ENCODE measurements around the gene ZBTB14. TPM values are rescaled to one million over a fixed set of nuclear protein-coding genes. Genes with fewer than 3 reads are reported as not detected.

The ZBTB14 gene
- total RNA-seq, 1 donor, result 16.3 TPM

DNA sequence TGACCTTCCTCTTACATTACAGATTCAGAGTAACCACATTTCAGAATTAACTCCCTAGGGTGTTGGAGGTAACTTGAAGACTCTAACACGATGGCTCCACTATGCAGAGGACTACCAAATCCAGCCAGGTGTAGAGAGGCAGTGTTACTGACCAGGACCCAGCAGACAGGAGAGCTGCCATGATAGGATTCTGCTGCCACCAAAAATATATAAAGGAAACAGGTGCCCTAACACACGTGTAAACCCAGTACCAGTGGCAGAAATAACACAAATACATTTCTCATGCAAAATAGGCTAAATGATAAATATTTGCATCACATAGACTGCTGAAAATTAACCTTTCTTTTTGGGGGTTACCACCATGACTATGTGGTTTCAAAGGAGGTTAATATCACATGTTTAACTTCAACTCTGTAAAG lies 7.0 kb downstream of the ZBTB14 start:
- no peak for DNase-seq (ENCODE audit: insufficient read length, low spot score, missing footprints)

DNA sequence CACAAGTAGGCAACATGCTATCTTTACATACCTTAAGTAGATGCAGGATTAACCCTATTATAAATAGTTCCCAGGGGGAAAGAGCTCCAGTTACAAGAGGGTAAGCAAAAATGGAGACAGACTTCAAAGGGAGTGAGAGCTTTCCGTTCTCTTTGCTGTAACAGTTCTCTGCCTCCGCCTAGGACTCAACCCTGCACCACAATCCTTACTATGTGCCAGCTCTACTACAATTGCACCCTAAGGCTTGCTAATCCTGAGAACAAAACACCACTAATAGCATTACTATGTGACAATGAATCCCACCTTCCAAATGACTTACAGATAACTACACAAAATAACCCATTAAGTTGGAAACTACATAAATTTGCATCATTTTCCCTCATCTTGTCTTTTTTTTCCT lies 7.7 kb downstream of the ZBTB14 start:
- H3K27ac ChIP-seq (ENCODE audit: low read depth, low read length), result no peak overlapping the region
- DNase-seq (ENCODE audit: insufficient read length, low spot score, missing footprints), result no peak
- peaks cover 2% of the 10 kb centered on the region for H4K20me1 ChIP-seq (ENCODE audit: insufficient read depth, low read length)
- H3K9me3 ChIP-seq (ENCODE audit: low read depth, low read length), result no peaks in the 10 kb centered on the region
- peaks cover 26% of the 10 kb centered on the region for H3K36me3 ChIP-seq (ENCODE audit: insufficient read depth, low read length)
- no peak overlapping the region for H2AFZ ChIP-seq (ENCODE audit: low read length)
- TF ChIP-seq, protein P1, sequence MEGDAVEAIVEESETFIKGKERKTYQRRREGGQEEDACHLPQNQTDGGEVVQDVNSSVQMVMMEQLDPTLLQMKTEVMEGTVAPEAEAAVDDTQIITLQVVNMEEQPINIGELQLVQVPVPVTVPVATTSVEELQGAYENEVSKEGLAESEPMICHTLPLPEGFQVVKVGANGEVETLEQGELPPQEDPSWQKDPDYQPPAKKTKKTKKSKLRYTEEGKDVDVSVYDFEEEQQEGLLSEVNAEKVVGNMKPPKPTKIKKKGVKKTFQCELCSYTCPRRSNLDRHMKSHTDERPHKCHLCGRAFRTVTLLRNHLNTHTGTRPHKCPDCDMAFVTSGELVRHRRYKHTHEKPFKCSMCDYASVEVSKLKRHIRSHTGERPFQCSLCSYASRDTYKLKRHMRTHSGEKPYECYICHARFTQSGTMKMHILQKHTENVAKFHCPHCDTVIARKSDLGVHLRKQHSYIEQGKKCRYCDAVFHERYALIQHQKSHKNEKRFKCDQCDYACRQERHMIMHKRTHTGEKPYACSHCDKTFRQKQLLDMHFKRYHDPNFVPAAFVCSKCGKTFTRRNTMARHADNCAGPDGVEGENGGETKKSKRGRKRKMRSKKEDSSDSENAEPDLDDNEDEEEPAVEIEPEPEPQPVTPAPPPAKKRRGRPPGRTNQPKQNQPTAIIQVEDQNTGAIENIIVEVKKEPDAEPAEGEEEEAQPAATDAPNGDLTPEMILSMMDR (IDR thresholded peaks at IDR 0.05; ENCODE audit: extremely low read depth, low read depth, low read length), result no peak
- H3K4me3 ChIP-seq (ENCODE audit: insufficient read depth, low read length), result no peak overlapping the region
- no peak overlapping the region for H3K4me2 ChIP-seq (ENCODE audit: insufficient read depth, low read length)
- peaks cover 5% of the 10 kb centered on the region for H3K4me1 ChIP-seq (ENCODE audit: insufficient read depth, low read length)
- H3K27me3 ChIP-seq (ENCODE audit: insufficient read depth, low read length), result no peaks in the 10 kb centered on the region
- H3K79me2 ChIP-seq (ENCODE audit: insufficient read depth, low read length), result no peaks in the 10 kb centered on the region

More for the DNA sequence above, 7.0 kb downstream of the ZBTB14 start:
- Histone ChIP-seq H3K36me3 (ENCODE audit: insufficient read depth, low read length) (peaks cover 26% of the 10 kb centered on the region), H3K4me3 (ENCODE audit: insufficient read depth, low read length) (no peak overlapping the region), H3K4me1 (ENCODE audit: insufficient read depth, low read length) (peaks cover 5% of the 10 kb centered on the region), H3K27ac (ENCODE audit: low read depth, low read length) (no peak overlapping the region), H3K79me2 (ENCODE audit: insufficient read depth, low read length) (peaks cover 2% of the 10 kb centered on the region), H3K9me3 (ENCODE audit: low read depth, low read length) (no peaks in the 10 kb centered on the region), H3K27me3 (ENCODE audit: insufficient read depth, low read length) (no peaks in the 10 kb centered on the region), H2AFZ (ENCODE audit: low read length) (no peak overlapping the region), H3K4me2 (ENCODE audit: insufficient read depth, low read length) (no peak overlapping the region), H4K20me1 (ENCODE audit: insufficient read depth, low read length) (peaks cover 2% of the 10 kb centered on the region)
- TF ChIP-seq, protein P1 (IDR thresholded peaks at IDR 0.05; ENCODE audit: extremely low read depth, low read depth, low read length), result no peak

DNA sequence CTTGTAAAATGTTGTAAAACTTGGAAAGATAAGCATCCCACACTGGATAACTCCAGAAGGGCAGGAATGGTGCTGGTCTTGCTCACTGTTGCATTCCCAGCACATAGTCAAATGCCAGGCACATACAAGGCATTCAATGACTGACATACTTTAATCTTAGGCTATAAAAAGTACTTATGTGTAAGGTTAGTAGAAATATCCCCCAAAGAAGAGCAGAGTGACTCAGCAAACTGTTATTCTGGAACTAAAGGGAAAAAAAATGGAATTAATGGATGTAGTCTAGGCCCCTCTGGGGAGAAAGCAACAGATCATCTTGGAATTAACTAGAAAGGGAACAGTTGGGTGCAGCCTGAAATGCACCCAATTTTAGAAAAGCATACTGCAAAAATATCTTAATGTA lies 9.0 kb downstream of the ZBTB14 start:
- Histone ChIP-seq H3K4me1 (ENCODE audit: insufficient read depth, low read length) (peaks cover 5% of the 10 kb centered on the region), H3K27ac (ENCODE audit: low read depth, low read length) (no peak overlapping the region), H3K36me3 (ENCODE audit: insufficient read depth, low read length) (peaks cover 17% of the 10 kb centered on the region), H3K9me3 (ENCODE audit: low read depth, low read length) (no peaks in the 10 kb centered on the region), H3K4me3 (ENCODE audit: insufficient read depth, low read length) (no peak overlapping the region), H3K4me2 (ENCODE audit: insufficient read depth, low read length) (no peak overlapping the region), H3K27me3 (ENCODE audit: insufficient read depth, low read length) (no peaks in the 10 kb centered on the region), H4K20me1 (ENCODE audit: insufficient read depth, low read length) (peaks cover 2% of the 10 kb centered on the region), H2AFZ (ENCODE audit: low read length) (no peak overlapping the region), H3K79me2 (ENCODE audit: insufficient read depth, low read length) (no peaks in the 10 kb centered on the region)
- TF ChIP-seq, protein P1 (IDR thresholded peaks at IDR 0.05; ENCODE audit: extremely low read depth, low read depth, low read length), result no peak
- DNase-seq (ENCODE audit: insufficient read length, low spot score, missing footprints), result no peak

DNA sequence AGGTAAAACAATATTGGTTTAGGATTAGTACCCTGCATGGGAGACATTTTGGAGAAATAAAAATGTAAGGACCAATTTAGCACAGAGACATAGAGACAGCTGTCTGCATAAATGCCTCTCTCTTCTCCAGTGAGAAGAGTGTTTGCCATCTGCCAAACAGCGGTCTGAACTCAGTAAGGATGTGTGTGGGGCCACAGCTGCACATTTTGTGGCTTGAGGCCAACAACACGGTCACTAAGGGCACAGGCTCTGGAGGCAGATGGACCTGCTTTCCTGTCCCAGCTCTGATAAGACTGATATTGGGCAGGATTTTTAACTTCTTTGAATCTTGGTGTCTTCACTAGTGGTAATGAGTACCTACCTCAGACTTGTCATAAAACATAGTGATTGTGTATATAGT lies 10.2 kb downstream of the ZBTB14 start:
- no peaks in the 10 kb centered on the region for H3K79me2 ChIP-seq (ENCODE audit: insufficient read depth, low read length)
- TF ChIP-seq, protein P1 (IDR thresholded peaks at IDR 0.05; ENCODE audit: extremely low read depth, low read depth, low read length), result no peak
- H3K27ac ChIP-seq (ENCODE audit: low read depth, low read length), result no peak overlapping the region
- H4K20me1 ChIP-seq (ENCODE audit: insufficient read depth, low read length), result no peaks in the 10 kb centered on the region
- H3K27me3 ChIP-seq (ENCODE audit: insufficient read depth, low read length), result no peaks in the 10 kb centered on the region
- H2AFZ ChIP-seq (ENCODE audit: low read length), result no peak overlapping the region
- no peak overlapping the region for H3K4me3 ChIP-seq (ENCODE audit: insufficient read depth, low read length)
- H3K36me3 ChIP-seq (ENCODE audit: insufficient read depth, low read length), result peaks cover 5% of the 10 kb centered on the region
- H3K4me2 ChIP-seq (ENCODE audit: insufficient read depth, low read length), result no peak overlapping the region
- no peak for DNase-seq (ENCODE audit: insufficient read length, low spot score, missing footprints)
- H3K9me3 ChIP-seq (ENCODE audit: low read depth, low read length), result no peaks in the 10 kb centered on the region
- peaks cover 5% of the 10 kb centered on the region for H3K4me1 ChIP-seq (ENCODE audit: insufficient read depth, low read length)

Measured in osteoblast (primary cell).